HG02852 (cell line): ENCODE measurements around the gene CC2D1A.
"Not testable (repeated sequence)": the region's sequence is repeated elsewhere in the genome, so short reads cannot be mapped to it uniquely, and the experiment has no call there.

Experiments used
- ATAC-seq: cut with Tn5 transposase; IDR thresholded peaks from one replicate; pipeline ENCODE4 v1.9.1; 2021; ENCODE audit warnings: mild to moderate bottlenecking, moderate library complexity; ENCODE audit not compliant: unreplicated experiment

CC2D1A gene

DNA sequence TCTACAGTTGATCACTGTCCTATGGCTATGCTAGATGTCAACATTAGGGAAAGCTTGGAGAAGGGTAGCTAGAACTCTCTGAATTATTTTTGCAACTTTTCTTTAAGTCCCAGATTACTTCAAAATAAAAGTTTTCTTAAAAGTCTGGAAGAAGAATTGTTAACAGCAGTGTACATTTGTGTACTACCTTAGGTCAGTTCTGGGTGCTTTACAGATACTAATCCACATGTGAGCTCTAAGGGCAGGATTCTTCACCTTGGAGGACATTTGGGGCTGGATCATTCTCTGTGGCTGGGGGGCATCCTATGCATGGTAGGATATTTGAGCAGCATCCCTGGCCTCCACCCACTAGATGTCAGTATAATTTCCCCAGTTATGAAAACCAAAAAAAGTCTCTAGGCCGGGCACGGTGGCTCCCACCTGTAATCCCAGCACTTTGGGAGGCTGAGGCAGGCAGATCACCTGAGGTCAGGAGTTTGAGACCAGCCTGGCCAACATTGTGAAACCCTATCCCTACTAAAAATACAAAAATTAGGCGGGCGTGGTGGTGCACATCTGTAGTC is 2.9 kb upstream of the CC2D1A start:
- ATAC-seq: no peak

DNA sequence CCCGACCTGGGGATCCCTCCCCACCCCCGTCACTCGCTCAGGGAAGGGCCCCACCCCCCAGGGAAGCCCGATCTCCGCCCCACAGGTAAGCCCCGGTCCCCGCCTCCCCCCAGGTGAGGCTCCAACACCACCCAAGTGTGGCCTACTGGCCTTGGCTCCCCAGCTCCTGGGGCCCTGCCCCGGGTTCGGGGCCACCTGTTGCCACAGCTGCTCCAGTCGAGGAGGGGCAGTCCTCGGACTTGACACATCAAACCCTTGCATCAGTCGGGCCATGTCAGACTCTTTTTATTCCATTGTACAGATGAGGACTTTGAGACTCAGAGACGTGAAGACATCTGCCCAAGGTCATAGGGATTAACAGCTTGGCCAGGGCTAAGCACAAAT is 512 bp downstream of the CC2D1A start:
- peak; percentile 16 for ATAC-seq

DNA sequence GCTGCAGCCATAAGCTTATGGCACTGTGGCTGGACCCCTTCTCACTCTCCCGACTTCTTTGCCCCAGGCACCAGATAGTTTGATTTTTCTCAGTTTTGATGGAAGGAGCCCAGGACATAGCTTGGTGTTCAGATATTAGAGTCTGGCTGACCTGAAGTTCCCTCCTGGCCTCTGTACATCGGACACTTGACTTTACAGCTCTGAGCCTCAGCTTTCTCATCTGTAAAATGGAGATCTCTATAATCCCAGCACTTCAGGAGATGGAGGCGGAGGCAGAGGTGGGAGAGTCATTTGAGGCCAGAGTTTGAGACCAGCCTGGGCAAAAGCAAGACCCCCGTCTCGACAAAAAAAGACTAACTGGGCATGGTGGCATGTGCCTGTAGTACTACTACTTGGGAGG is 909 bp downstream of the CC2D1A start:
- ATAC-seq: no peak

DNA sequence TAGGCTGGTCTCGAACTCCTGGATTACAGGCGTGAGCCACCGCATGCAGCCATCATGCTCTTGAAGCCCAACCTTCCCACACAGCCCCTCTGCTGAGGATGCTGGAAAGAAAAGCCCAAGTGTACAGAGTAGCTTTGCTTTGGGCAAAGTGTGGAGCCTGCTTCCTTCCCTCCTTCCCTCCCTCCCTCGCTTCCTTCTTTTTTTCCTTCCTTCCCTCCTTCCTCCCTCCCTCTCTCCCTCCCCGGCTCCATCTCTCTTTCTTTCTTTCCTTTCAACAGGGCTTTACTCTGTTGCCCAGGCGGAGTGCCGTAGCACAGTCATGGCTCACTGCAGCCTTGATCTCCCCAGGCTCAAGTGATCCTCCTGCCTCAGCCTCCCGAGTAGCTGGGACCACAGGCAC is 2.7 kb downstream of the CC2D1A start:
- ATAC-seq: no peak

DNA sequence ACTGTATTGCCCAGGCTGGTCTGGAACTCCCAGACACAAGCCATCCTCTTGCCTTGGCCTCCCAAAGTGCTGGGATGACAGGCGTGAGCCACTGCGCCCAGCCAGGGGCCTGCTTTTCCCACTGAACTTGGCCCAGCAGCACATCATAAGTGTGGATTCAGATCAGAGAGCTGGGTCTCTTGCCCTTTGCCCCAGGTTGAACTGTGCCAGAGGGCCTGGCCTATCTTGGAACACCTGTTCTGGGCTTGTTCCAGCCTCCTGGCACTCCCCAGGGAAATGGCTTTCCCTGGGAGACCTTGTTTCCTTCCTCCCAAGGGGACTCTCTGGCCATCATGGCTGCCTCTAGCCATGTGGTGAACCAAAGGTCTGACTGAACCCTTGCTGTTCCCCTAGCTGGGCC is 3.4 kb downstream of the CC2D1A start:
- ATAC-seq: no peak

DNA sequence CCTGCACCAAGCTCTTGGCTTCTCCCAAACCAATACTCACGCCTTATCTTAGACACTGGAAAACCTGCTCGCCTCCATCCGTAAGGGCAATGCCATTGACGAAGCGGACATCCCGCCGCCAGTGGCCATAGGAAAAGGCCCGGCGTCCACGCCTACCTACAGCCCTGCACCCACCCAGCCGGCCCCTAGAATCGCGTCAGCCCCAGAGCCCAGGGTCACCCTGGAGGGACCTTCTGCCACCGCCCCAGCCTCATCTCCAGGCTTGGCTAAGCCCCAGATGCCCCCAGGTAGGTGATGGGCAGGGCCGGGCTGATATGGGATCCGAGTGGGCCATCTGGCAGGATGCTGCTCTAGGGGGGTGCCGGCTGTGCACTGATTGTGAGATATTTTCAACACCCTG is 7.4 kb downstream of the CC2D1A start:
- no peak for ATAC-seq

DNA sequence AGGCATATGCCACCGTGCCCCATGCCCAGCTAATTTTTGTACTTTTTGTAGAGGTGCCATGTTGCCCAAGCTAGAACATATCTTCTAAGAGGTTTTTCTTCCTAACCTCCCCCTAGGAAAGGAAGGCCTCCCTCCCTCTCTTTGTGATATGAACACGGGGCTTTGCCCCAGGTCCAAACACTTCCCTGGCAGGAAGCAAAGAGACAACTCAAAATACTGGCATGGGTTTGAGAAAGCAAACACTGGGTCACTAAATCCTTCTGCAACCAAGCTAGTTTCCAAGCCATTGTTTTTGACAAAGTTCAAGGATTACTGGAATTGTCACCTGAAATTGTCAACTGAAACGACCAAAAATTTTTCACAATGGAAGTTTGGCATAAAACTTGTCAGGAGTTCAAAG is 8.8 kb downstream of the CC2D1A start:
- ATAC-seq: no peak

DNA sequence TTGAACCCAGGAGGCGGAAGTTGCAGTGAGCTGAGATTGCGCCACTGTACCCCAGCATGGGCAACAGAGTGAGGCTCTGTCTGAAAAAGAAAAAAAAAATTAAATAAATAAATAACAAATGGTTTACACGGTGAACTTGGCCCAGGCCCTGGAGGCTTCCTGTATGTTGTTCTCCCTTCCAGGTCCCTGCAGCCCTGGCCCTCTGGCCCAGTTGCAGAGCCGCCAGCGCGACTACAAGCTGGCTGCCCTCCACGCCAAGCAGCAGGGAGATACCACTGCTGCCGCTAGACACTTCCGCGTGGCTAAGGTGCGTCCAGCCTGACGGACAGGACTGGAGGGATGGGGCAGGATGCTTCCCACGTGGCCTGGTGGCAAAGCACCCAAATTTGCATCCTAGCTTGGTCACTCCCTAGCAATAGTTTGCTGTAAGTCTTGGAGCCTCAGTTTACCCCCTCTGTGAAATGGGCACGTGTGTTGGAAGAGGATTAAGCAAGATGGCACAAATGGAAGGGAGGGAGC is 11.9 kb downstream of the CC2D1A start:
- no peak for ATAC-seq

DNA sequence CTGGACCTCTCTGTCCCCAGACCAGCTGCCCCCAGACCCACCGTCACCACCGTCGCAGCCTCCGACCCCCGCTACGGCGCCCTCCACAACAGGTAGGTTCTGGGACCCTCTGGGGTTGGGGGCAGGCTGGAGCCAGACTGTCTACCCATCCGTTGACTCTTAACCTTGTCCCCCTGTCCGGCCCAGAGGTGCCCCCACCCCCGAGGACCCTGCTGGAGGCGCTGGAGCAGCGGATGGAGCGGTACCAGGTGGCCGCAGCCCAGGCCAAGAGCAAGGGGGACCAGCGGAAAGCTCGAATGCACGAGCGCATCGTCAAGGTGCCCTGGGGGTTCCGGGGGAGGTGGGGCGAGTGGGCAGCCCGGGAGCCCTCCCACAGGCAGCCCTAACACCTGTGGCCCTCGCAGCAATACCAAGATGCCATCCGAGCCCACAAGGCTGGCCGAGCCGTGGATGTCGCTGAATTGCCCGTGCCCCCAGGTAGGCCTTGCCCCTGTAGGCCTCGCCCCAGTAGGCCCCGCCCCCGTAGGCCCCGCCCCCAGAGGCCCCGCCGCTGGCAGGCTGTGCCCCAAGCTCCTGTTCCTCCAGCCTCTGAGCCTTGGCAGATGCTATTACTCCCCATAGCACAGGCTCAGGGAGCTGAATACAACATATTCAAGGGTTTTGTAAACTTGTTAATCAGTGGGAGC is 12.9 kb downstream of the CC2D1A start:
- ATAC-seq: no peak

DNA sequence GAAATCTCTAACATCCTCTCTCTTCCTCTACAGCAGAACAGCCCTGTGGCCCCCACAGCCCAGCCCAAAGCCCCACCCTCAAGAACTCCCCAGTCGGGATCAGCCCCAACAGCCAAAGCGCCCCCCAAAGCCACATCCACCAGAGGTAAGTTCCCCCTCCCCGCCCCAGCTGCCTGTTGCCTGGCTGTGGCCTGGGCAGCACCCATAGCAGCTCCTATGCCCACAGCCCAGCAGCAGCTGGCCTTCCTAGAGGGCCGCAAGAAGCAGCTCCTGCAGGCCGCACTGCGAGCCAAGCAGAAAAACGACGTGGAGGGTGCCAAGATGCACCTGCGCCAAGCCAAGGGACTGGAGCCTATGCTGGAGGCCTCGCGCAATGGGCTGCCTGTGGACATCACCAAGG is 14.5 kb downstream of the CC2D1A start:
- ATAC-seq: no peak

DNA sequence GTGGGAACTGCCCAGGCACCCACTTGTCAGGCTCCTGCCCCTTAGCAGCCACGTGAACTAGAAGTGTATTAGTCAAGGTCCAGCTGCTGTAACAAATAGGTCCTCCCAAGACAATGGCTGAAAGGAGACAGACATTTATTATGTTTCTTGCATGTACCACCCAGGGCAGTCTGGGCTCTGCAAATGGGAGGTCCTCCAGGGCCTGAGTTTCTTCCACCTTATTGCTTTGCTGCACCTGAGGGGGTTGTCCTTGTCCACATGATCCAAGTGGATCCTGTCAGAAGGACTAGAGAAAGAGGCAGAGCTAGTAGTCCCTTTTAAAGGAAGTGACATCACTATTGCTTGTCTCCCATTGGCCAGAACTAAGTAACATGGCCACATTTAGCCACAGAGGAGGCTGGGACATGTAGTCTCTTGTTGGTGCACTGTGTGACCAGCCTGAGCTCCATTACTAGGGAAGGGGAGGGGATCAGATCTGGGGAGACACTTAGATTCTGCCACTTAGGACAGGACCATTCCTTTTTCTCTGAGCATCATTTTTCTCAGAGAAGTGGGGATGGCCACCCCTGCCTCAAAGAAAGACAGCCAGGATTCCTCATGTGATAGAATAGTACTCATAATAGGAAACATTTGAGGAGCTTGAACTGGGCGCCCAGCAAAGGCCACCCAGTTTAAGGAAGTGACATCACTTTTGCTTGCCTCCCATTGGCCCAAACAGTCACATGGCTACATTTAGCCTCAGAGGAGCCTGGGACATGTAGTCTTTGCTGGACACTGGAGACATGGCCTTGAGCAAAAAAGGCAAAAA is 15.1 kb downstream of the CC2D1A start:
- ATAC-seq: no peak

DNA sequence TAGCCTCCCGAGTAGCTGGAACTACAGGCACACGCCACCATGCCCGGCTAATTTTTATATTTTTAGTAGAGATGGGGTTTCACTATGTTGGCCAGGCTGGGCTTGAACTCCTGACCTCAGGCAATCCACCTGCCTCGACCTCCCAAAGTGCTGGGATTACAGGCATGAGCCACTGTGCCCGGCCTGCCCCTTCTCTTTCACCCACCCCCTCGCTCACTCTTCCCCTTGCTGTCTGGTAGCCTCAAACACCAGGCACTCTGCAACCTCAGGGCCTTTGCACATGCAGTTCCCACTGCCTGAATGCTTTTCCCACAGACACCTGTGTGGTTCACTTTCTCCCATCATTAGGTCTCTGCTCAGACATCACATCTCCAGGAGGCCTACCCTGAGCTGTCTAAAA is 16.1 kb downstream of the CC2D1A start:
- not testable (repeated sequence) for ATAC-seq

DNA sequence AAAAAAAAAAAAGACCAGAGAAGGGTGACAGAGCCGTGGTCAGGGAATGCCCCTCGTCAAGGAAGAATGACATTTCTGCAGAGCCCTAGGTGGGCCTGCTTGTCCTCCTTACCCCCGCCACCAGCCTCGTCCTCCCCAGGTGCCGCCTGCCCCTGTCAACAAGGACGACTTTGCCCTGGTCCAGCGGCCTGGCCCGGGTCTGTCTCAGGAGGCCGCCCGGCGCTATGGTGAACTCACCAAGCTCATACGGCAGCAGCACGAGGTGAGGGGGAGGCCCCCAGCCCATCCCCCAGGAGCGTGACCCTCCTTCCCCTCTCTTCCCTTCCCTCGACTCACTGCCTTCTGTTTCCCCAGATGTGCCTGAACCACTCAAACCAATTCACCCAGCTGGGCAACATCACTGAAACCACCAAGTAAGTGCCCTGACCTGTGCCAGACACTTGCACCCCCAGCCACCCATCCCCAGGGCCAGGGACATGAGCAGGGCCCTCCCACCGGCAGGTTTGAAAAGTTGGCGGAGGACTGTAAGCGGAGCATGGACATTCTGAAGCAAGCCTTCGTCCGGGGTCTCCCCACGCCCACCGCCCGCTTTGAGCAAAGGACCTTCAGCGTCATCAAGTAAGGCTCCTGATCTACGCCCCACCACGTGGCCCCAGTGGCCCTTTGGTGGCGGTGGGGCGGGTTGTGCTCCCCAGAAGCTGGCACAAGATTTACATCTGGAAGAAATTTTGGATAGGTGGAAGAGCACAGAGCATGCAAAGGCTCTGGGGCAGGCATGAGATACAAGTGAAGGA is 17.4 kb downstream of the CC2D1A start:
- no peak for ATAC-seq

DNA sequence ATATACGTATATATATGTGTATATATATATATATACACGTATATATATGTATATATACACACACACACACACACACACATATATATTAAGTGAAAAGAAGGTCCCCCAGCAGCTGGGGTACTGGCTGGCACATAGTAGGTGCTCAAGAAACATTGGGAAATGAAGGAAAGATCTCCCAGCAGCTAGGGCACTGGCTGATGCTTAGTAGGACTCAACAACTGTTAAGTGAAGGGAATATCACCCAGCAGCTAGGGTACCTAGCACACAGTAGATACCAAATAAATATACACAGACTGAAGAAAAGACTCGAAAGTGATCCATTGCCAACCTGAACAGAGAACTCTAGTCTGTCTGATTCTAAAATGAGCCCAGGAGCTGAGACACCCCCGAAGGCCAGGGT is 20.0 kb downstream of the CC2D1A start:
- no peak for ATAC-seq

DNA sequence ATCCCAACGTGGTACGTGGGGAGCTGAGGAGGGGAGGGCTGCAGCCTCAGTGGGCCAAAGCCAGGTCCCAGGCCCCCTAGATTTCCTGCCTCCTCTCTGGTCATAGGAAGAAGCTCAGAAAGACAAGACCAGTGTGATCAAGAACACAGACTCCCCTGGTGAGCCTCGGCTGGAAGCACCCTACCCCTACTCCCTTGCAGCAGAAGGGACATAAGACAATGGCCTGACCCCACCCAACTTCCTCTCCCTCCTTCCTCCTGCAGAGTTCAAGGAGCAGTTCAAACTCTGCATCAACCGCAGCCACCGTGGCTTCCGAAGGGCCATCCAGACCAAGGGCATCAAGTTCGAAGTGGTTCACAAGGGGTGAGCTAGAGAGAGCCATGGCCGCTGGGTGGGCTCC is 20.7 kb downstream of the CC2D1A start:
- ATAC-seq: no peak

DNA sequence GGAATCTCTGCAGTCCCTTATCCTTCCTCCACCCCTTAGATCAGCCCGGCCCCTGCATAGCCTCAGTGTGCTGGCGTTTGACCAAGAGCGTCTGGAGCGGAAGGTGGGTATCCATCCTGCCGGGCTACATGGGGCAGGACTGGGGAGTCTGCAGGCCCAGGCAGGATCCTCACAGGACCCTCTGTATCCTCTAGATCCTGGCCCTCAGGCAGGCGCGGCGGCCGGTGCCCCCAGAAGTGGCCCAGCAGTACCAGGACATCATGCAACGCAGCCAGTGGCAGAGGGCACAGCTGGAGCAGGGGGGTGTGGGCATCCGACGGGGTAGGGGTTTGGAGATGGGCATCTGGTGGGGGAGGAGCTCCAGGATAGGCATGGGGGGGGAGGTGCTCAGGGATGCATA is 23.3 kb downstream of the CC2D1A start:
- ATAC-seq: no peak

DNA sequence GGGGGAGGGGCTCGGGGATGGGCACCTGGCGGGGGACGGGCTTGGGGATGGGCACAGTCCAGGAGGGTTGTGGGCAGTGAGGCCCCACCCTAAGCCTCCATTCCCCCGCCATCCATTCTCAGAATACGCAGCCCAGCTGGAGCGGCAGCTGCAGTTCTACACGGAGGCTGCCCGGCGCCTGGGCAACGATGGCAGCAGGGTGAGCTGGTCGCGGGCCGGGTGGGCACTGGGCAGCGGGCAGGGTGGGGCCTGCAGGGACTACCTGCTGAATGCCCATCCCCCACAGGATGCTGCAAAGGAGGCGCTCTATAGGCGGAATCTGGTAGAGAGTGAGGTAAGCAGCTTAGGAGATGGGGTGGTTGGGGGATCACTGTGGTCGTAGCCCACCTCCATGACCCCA is 24.0 kb downstream of the CC2D1A start:
- no peak for ATAC-seq

DNA sequence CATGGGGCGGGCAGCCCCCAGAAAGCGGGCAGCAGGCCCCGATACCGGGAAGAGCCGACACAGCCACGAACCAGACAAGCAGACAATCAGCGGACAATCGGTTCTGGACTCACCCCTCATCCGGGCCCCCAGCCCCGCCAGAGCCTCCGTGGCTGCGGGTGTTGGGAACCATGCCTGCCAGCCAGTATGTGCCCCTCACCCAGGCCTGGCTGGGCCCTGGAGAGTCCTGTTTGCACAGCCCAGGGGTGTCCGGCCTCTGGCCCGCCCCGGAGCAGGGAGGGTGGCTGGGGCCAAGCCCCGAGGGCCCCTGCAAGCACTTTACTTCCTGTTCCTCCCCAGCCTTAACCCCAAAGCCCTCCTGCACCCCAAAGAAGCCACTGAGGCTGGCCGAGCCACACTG is 24.4 kb downstream of the CC2D1A start:
- no peak for ATAC-seq

DNA sequence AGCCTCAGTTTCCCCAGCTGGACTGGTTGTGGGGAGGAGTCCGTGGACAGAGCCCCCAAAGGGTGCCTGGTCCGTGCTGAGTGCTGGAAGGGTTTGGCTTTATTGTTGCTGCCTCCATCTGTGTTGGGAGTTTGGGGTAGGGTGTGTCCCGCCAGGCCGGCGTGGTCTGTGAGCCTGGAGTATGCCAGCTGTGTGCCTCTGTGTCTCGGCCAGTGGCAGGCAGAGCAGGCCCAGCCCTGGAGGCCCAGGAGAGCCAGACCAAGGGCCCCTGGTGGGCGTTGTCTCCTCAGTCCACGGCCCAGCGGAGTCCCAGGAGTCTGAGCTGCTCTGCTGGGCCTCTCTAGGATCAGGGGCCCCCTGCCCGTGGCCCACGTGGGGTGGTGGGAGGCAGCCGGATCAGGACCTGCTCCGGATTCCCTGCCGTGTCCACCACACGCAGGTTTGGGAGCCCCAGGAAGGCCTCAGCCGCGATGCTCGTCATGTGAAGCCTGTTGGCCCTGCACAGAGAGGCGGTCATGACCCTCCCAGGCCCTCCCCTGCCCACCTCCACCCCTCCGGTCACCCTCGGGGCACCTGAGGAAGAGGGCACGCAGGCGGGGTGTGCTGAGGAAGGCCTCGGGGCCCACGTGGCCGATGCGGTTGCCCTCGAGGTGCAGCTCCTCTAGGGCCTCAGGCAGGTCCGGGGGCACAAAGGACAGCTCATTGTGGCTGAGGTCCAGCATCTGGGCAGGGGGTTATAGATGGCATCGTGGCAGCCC is 25.6 kb downstream of the CC2D1A start:
- ATAC-seq: no peak

DNA sequence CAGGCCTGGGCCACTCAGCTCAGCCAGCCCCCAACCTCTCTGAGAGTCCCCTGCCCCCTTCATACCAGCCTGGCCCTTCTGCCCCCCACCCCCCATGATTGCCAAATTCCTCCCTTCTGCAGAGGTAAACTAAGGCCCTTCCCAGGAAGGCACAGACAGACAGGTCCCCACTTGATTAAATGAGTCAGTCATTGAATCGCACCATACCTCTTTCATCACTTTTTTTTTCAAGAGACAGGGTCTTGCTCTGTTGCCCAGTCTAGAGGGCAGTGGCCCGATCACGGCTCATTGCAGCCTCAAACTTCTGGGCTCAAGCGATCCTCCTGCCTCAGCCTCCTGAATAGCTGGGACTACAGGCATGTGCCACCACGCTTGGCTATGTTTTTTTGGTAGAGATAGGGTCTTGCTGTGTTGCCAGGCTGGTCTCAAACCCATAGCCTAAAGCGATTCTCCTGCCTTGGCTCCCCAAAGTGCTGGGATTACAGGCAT is 26.2 kb downstream of the CC2D1A start:
- no peak for ATAC-seq
